GM19467 (cell line): ENCODE measurements around the gene DYNLT4.
"Not testable (repeated sequence)": the region's sequence is repeated elsewhere in the genome, so short reads cannot be mapped to it uniquely, and the experiment has no call there.

Experiments
- ATAC-seq: cut with Tn5 transposase; IDR thresholded peaks from one replicate; pipeline ENCODE4 v1.9.1; 2021; ENCODE audit warnings: mild to moderate bottlenecking, moderate library complexity; ENCODE audit not compliant: unreplicated experiment

DYNLT4 gene

DNA sequence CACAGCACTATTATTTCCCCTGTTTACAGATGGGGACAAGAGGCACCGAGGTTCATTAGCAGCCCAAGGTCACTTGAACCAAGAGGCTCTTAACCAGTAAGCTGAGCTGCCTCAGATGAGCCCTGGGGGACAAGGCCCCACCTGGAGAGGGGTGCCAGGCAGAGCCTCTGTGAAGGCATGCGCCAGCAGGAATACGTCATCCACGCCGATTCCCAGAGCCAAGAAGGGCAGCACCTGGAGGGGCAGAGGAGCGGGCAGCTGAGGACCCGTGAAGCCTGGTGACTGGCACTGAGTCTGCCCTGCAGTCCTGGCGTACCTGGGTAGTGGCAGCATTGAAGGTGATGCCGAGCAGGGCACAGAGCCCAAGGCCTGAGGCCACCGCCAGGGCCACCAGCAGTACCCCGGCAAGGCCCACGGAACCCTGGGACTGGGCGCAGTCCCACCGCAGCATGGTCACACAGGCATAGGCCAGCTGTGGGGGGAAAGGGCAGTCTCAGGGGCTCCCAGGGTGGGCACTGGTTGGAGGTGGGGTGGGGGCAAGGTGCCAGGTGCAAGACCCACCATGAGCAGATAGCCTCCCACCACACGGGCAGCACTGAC lies 21.8 kb upstream of the DYNLT4 start:
- ATAC-seq: no peak

DNA sequence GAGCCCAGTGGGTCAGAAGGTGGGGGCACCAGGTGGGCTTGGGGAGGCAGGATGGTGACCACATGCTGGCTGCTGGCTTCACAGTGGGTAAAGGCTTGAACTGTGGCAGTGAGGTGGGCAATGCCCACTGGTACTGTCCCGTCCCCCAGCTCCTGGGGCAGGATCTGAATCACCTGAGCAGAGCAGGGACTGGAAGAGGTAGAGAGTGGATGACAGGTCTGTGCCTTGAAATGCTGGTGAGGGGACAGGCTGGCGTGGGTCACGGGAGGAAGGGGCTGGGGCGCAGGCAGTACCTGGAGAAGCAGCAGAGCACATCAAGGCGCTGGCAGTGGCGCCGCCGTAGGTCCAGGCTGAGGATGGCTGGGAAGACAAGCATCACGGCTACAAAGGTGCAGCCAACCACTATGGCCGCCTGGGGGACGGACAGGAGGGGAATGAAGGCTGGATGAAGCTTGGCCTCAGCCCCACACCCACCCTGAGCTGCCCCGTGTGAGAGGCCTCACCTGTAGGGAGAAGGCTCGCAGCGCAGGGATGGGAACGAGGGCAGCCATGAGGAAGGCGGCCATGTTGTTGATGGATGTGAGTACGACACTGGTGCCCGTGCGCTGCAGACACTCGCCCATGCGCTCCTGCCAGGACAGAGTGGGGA lies 21.0 kb upstream of the DYNLT4 start:
- no peak for ATAC-seq

DNA sequence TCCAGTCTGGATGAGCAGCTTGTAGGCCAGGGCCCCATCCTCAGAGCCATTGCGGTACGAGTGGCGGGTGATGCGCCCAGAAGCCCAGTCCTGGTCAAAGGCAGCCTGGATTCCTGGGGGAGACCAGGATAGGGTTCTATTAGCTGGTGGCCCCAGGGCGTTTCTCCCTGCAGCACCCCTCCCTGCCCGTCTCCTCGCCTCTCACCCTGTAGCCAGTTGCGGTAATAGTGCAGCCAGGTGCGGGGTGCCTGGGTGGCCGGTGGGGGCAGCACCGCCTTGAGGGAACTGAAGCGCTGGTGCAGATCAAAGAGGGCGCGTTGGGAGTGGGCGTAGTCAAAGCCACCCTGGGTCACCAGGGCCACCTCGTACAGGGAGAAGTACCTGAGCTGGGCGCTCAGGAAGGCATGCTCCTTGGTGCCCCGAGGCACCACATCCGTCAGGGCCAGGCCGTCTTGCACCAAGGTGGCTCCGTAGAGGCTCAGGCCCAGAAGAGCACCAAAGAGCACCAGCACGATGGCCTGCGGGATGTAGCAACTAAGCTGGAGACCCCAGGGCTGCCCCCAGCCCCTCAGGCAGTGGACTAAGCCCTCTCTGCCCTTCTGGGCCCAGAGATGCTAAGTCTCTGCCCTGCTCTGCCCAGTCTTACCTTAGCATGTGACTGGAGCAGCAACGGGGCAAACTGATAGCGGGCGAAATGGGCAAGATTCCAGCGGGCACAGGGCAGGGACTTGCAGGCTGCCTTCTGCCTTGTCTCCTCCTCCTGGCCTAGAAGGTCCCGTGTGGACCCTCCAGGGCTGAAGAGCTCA lies 20.2 kb upstream of the DYNLT4 start:
- no peak for ATAC-seq

DNA sequence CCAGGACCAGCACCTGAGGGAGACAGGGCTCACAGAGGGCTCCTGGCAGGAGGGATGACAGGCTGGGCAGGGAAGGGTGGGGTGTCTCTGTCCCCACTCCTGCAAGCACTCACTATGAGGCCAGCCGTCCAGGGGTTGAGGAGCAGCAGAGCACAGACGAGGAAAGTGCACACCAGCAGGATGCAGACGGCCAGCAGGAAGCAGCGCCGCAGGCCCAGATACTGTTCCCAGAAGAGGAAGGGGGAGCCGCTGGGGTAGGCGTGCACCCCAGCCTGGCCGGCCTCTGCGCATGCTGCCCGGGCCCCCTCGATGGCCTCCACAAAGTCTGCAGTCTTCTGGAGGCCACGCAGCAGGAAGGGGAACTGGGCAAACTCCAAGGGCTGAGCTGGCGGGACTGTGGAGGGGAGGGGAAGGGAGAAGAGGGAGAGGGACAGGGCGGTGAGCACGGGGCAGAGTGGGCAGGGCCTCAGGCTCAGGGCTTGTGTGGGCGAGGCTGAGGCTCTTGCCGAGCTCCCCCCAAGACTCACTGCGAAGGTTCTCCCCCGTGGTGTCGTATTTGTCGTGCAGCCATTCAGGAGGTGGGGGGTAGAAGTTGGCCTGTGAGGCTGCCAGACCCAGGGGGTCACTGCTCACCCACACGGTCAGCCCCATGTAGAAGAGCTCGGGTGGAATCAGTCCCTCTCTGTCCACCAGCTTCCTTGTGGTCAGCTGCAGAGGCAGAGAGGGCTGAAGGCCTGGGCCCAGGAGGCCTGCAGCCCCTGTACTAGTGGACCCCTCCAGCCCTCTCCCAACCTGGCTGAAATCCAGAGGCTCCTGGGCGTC lies 19.4 kb upstream of the DYNLT4 start:
- no peak for ATAC-seq

DNA sequence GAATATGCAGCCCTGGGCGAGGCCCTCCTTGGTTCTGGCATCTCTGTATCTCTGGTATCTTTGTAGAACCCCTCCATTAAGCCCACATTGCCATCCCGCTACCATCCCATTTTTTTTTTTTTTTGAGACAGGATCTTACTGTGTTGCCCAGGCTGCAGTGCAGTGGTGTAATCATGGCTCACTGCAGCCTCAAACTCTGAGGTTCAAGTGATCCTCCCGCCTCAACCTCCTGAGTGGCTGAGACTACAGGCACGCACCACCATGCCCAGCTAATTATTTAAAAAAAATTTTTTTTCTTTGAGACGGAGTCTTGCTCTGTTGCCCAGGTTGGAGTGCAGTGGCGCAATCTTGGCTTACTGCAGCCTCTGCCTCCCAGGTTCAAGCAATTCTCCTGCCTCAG lies 17.2 kb upstream of the DYNLT4 start:
- not testable (repeated sequence) for ATAC-seq

DNA sequence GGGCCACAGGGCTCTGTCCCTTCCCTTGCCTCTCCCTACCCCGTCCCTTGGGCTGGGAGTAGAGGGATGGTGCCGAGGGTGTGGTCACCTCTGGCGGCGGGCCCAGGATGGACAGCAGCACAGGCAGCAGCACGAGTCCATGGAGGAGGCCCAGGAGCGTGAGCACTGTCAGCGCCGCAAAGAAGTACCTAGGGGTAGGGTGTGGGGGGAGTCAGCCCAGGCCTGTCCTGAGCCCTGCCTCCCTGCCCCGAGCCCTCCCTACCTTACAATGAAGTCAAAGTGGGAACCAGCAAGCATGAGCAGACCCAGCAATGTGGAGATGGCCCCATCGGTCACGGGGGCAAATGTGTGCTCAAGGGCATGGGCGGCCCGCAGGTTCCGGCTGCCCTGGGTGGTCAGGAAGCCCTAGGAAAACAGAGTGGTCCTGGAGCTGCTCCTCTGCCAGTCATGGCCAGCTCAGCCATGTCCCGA lies 15.9 kb upstream of the DYNLT4 start:
- no peak for ATAC-seq

DNA sequence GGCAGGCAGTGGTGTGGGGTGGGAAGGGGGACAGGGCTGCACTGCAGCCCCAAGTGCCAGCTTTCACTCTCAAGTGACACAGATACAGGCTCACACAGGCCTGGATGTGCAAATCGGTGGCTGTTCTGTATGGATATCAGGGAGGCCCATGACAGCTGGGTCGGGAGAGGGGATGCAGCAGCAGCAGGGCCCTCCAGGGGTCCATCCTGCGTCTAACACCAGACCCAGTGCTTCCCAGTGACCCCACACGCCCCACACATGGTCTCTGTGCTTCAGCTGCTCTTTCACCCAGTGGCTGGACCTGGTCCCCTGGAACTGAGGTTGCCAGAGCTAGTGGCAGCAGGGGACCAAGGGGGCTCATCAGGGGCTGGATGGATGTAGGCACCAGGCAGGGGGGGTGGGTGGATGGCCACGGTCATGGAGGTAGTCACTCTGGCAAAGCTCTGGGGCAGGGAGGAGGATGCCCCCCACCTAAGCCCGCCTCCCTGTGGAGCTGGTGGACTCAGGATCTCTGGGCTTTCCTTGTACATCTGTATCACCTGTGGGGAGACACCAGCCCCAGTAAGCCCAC lies 15.1 kb upstream of the DYNLT4 start:
- no peak for ATAC-seq

DNA sequence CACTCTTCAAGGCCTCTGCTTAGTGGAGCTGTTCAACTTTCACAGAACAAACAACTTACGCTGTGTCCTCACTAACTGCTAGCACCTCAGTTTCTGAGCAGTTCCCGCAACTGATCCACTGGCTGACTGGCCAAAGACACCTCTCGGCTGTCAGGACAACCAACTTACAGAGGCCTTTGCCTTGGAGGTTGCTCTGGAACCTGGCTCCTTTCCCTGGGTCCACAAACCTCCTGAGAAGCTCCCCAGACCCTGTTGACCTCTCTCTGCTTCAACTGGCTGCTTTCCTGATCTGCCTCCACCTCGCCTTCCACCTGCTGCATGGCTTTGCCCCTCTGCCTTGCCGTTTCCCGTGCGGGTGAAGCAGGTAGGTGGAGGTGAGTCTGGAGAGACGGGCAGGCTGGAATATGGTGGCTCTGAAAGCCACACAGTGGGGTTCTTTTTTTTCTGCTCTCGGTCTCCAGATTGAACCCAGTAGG lies 14.1 kb upstream of the DYNLT4 start:
- ATAC-seq: no peak

DNA sequence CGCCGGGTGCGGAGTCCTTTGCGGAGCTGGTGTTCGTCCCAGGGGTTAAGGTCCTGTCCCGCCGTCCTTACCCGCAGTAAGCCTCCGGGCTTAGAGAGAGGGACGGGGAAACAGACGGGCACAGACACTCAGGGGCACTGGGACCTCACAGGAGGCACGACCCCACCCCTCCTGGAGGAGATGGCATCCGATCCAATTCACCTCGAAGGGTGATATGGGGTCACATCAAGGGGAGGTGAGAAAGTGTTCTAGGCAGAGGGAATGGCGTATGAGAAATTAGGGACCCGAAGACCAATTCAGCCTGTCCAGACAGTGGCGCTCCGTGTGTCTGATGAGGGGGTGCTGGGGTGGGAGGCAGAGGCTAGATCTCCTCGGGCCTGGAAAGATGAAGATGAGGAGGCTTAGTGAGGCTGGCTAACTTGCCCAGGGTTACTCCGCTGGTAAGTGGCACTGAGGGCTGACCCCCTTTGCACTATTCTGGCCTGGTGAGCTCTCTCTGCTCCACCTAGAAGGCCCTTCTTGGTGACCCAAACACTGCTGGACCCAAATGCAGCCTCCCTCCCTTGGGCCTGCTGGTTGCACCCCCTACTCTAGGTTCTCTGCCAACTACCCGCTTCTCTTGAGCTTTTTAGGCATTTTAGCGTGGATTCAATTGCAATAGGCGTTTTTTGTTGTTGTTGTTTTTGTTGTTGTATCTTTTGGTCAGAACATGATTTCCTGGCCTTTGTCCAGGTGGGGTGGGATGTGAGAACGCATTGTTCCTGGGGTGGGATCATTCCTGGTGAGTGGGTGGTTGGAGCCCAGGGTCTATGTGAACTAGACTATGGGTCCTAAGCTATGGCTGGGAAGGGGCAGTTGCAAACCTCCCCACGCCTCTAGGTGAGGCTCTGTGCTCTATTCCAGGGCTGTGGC lies 13.4 kb upstream of the DYNLT4 start:
- no peak for ATAC-seq

DNA sequence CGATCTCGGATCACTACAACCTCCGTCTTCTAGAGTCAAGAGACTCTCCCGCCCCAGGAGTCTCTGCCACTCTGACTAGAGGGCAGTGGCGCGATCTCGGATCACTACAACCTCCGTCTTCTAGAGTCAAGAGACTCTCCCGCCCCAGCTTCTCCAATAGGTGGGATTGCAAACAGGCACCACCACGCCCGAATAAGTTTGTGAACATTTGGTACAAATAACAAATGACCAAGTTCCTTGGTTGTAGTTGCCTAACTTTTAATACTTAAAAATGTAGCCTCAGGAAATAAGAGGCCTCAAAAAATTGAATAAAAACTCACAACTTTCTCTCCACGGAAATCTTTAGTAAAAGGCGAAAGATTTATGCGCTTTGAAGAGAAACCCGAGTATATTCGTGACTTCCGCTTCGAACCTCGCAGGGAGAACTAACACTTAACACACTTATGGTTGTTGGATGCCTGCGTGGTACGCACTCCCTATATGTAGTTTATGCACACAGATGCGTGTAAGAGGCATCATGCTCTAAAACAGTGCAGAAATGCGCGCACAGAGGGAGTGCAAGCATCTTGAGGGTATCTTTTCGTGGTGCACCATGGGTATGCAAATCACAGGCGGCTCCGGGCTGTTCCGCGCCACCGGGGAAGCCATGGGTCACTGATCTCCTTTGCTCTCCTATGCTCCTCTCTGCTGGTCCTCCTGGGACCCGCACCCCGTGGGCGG lies 12.6 kb upstream of the DYNLT4 start:
- peak; percentile 66 for ATAC-seq

DNA sequence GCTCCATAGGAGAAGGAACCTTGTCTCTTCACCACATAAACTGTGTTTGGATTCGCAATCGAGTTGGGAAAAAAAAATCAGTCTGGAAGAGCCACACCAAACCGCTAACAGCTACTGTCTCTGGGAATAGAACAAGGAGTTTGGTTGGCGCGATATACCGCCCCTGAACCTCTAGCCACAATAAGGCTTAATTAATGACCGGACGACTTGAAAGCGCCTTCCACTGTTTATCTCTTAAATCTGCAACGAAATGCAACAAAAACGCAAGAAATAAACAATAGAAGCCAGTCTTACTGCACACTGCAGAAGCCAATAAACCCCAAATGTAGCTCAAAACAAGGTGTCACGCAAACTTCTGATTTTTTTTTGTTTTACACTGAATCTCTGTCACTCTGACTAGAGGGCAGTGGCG lies 12.1 kb upstream of the DYNLT4 start:
- no peak for ATAC-seq

DNA sequence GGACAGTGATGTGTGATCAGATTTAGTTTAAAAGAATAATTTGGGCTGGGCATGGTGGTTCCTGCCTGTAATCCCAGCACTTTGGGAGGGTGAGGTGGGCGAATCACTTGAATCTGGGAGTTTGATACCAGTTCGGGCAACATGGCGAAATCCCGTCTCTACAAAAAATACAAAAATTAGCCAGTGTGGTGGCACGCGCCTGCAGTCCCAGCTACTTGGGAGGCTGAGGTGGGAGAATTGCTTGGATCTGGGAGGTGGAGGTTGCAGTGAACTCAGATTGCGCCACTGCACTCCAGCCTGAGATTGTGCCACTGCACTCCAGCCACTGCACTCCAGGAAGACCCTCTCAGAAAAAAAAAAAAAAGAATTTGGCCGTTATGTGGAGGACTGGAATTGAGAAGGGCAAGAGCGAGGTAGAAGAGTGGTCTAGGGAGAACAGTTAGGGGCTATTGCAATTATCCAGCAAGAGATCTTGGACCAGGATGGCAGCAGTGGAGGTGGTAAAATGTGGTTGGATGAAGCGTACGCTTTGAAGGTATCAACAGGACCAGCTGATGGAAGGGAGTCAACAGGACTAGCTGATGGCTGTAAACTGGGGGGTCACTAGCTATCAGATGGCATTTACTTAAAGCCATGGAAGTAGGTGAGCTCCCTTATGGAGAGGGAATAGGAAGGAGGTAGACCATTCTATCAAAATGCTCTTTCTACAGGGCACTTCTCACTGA lies 10.8 kb upstream of the DYNLT4 start:
- no peak for ATAC-seq

DNA sequence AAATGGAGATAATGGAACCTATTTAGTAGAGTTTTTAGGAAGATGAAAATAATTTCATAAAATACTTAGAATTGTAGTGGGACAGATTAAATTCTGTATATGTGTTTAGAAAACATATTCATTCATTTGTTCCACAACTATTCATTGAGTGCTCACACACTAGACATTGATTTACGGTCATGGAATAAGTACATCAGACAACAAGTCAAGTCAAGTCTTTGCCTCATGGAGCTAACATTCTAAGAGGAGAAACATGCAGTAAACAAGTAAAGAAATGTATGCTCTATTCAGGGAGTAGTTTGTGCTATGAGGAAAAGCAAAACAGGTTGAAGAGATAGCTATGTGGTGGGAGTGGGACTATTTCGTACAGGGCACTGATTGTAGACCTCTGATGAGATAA lies 10.2 kb upstream of the DYNLT4 start:
- ATAC-seq: no peak

DNA sequence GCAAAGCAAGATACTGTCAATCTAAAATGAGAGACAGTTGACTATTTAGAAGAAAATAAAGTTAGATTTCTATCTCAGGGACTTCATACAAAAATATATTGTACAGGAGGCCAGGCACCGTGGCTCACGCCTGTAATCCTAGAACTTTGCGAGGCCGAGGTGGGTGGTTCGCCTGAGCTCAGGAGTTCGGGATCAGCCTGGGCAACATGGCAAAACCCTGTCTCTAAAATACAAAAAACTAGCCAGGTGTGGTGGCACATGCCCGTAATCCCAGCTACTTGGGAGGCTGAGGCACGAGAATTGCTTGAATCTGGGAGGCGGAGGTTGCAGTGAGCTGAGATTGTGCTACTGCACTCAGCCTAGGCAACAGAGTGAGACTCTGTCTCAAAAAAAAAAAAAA lies 8.8 kb upstream of the DYNLT4 start:
- ATAC-seq: not testable (repeated sequence)

DNA sequence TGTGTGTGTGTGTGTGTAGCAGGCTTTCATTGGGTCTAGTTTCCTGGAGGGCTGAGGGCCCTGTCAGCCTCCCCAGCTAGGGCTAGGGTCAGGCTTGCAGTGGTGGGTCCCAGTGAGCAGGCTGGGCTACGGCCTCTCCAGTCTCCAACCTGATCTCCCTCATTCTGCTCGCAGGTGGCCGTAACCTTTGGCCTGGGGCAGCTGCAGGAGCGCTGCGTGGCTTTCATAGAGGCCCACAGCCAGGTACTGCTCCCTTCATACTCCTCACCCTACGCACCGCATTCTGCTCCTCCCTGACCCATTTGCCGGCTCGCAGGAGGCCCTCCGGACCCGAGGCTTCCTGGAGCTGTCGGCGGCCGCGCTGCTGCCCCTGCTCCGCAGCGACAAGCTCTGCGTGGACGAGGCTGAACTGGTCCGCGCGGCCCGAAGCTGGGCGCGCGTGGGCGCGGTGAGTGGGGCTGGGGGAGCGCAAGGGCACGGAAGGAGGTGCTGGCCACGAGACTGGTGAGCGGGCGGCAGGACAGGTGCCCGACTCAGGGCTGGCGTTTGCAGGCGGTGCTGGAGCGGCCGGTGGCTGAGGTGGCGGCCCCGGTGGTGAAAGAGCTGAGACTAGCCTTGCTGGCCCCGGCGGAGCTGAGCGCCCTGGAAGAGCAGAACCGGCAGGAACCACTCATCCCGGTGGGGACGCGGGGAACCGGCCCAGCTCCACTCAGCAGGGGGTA lies 5.8 kb upstream of the DYNLT4 start:
- no peak for ATAC-seq

DNA sequence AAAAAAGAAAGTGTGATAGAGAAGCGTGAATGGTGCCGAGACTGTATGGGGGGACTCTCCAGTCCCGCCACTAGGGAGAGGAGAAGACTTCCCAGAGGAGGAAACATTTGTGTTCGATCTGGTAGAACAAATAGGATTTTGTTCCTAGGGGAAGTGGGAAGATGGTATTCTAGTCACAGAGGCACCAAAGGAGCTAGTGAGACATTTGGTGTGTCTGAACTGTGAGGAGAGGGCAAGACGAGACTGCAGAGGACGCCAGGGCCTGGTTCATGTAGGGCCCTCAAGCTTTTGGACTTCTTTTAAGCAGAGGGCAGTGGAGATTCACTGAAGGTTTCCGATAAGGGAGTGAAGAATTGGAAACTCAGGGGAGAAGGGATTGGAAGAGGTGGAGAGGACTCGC lies 4.1 kb upstream of the DYNLT4 start:
- no peak for ATAC-seq

DNA sequence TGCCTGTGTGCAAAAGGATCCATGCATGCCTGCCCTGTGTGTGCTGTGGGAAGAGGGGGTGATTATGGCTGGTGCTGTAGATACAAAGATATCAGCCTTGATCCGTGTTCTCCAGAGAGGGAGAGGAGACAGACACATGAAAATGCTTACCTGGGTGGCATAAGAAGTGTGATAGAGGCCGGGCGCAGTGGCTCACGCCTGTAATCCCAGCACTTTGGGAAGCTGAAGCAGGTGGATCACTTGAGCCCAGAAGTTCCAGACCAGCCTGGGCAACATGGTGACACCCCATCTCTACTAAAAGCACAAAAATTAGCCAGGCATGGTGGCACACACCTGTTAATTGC lies 3.6 kb upstream of the DYNLT4 start:
- ATAC-seq: not testable (repeated sequence)
